Cardiac fibroblast (primary cell): ENCODE results near the gene ATG4D.

Source experiments
- DNase-seq, 2 donors: peaks; one replicate each; pipeline versions ENCODE4 v3.0.0 to v3.0.0-alpha.2; 2010; ENCODE audit warnings: low read depth in 2 of 2
- H3K4me3 ChIP-seq, 2 donors: replicated peaks in 1 of 2; 1 replicate in 1 of 2; 2 replicates in 1 of 2; pipeline ENCODE4 v1.5.1; 2011; ENCODE audit warnings: low read depth in 2 of 2, low read length in 2 of 2, mild to moderate bottlenecking in 2 of 2, moderate library complexity in 1 of 2
- TF ChIP-seq, protein P1 (sequence below): IDR thresholded peaks from one replicate; pipeline ENCODE4 v1.5.1; 2011; ENCODE audit warnings: low read depth, mild to moderate bottlenecking, low read length, inconsistent platforms

Gene ATG4D

DNA sequence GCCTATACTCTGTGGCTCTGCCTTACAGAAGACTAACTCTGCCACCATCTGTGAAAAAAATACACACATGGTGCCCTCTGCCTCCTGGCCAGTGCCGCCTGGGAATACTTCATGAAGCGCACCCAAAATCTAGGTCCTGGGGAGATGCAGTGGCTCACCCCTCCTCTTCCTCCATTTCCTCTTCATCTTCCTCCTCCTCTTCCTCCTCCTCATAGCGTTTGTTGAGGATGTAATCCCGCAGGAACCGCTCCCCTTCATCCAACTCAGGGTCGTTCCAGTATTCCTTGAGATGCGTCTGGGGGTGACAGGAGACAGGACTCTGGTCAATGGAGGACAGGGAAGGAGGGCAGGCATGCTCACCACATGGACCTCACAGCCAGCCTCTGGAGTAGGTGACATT, 16.4 kb downstream of the ATG4D start:
- no peak overlapping the region for H3K4me3 ChIP-seq
- DNase-seq: no peak
- TF ChIP-seq, protein P1, sequence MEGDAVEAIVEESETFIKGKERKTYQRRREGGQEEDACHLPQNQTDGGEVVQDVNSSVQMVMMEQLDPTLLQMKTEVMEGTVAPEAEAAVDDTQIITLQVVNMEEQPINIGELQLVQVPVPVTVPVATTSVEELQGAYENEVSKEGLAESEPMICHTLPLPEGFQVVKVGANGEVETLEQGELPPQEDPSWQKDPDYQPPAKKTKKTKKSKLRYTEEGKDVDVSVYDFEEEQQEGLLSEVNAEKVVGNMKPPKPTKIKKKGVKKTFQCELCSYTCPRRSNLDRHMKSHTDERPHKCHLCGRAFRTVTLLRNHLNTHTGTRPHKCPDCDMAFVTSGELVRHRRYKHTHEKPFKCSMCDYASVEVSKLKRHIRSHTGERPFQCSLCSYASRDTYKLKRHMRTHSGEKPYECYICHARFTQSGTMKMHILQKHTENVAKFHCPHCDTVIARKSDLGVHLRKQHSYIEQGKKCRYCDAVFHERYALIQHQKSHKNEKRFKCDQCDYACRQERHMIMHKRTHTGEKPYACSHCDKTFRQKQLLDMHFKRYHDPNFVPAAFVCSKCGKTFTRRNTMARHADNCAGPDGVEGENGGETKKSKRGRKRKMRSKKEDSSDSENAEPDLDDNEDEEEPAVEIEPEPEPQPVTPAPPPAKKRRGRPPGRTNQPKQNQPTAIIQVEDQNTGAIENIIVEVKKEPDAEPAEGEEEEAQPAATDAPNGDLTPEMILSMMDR: no peak

DNA sequence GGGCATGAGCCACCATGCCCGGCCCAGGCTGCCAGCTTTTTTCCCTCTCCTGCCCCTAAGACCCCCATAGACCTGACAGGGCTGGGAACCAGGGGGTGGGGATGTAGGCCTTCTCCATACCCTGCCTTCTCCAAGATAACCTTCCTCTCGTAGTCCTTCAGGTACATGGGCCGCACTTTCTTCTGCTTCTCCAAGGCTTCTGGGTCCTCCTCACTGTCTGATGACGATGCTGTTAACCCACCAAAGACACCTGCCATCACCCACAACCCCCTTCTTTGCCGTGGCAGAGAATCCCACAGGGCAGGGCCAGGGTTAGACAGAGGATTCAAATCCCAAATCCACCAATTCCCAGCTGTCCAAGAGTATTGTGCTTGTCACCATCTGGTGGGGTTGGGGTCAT, 18.9 kb downstream of the ATG4D start:
- H3K4me3 ChIP-seq: no peak overlapping the region
- no peak for DNase-seq
- TF ChIP-seq, protein P1: no peak

GRCh38 chr19:10565028-10565566, 21.4 kb downstream of the ATG4D start:
- peak overlapping the region; percentile 94 to 99 for H3K4me3 ChIP-seq
- TF ChIP-seq, protein P1: peak; percentile 26
- peak; percentile 43 to 46 for DNase-seq

DNA sequence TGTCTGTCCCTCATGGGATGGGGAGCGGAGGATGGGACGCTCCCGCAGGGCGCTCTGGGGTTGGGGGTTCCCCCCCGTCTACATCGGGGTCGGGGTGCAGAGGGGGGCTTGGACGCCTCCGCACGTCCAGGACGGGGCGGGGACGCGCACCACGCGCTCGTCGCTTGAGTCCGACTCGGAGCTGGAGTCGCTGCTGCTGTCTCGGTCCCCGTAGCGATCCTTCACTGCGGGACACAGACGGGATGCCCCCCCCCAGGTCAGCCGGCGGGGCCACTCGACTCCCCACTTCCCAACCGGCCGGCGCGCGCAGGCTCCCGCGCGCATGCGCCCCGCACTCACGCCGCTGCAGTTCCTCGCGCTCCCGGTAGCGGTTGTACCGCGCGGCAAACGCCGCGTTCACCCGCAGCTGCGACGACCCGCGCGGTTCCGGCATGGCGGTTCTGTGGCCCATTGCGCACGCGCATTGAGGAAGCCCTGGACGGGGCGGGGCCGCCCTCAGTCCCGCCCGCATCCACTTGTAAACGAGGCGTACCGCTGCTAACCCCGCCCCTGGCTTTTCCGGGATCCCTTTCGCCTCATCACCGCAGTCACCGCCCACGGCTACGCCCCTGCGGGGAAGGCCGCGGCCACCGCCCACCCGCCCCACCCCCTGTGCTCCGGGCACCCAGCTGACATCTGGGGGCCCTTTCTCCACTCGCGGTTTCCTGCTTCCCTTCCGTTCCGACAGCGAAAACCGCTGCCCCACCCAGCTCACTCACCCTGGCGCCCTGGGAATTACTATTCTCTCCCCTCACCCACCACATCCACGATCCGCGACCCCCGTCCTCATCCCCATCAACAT, 22.1 kb downstream of the ATG4D start, which contains the start of gene KRI1:
KRI1 (minus strand) TSS at position 444 of the 841 bp plus-strand sequence; CDS start at position 433, 11 bp downstream.
- peak within 1 kb of the TSS; percentile 94 to 99 for H3K4me3 ChIP-seq
- peak; percentile 98 to 99 for DNase-seq
- TF ChIP-seq, protein P1: no peak

DNA sequence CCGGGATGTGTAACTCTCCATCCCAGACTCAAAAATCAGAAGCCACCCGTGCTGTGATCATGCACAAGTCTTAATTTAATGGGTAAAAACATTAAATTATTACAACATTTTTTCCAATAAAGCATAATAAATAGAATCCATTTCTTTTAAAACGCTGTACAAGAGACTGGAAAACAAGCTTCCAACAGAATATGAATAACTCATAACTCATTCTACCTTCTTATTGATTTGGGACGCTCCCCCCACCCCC, 22.6 kb downstream of the ATG4D start:
- peak overlapping the region; percentile 94 to 99 for H3K4me3 ChIP-seq
- no peak for DNase-seq
- TF ChIP-seq, protein P1: no peak

GRCh38 chr19:10566658-10567410, 23.1 kb downstream of the ATG4D start:
- DNase-seq: no peak
- peak overlapping the region in 1 of 2 donors; percentile 94 for H3K4me3 ChIP-seq
- TF ChIP-seq, protein P1: no peak
